H9 (cell line): Measurements from ENCODE around the gene FREY1. TPM values are rescaled to one million over a fixed set of nuclear protein-coding genes. Genes with fewer than 3 reads are reported as not detected.

Source experiments
- DNase-seq: peaks from one replicate; pipeline ENCODE4 v3.0.0-alpha.2; 2017
- H2AFZ ChIP-seq: one replicate; pipeline ENCODE4 v1.6.1; 2013; ENCODE audit warnings: mild to moderate bottlenecking, low read length, control low read depth, moderate library complexity
- H2AK5ac ChIP-seq: 2 replicates; pipeline ENCODE4 v1.6.1; 2013; ENCODE audit warnings: low read length, control low read depth, mixed read lengths; ENCODE audit not compliant: insufficient read length
- H2BK120ac ChIP-seq: one replicate; pipeline ENCODE4 v1.6.1; 2013; ENCODE audit warnings: low read depth, mild to moderate bottlenecking, low read length, control low read depth, inconsistent platforms; ENCODE audit not compliant: poor library complexity, severe bottlenecking
- H2BK12ac ChIP-seq: 2 replicates; pipeline ENCODE4 v1.6.1; 2013; ENCODE audit warnings: low read length, control low read depth, mixed read lengths, low read depth; ENCODE audit not compliant: insufficient read length
- H2BK15ac ChIP-seq: 2 replicates; pipeline ENCODE4 v1.6.1; 2013; ENCODE audit warnings: low read depth, low read length, control low read depth
- H2BK20ac ChIP-seq: one replicate; pipeline ENCODE4 v1.6.1; 2013; ENCODE audit warnings: low read depth, mild to moderate bottlenecking, low read length, control low read depth, inconsistent platforms; ENCODE audit not compliant: poor library complexity, severe bottlenecking
- H2BK5ac ChIP-seq: 2 replicates; pipeline ENCODE4 v1.6.1; 2013; ENCODE audit warnings: low read length, control low read depth, mixed read lengths; ENCODE audit not compliant: insufficient read length
- H3K14ac ChIP-seq: 2 replicates; pipeline ENCODE4 v1.6.1; 2013; ENCODE audit warnings: low read length, control low read depth; ENCODE audit not compliant: insufficient read depth
- H3K18ac ChIP-seq: 2 replicates; pipeline ENCODE4 v1.6.1; 2013; ENCODE audit warnings: low read depth, mild to moderate bottlenecking, mixed read lengths, low read length, control low read depth; ENCODE audit not compliant: insufficient read length
- H3K23ac ChIP-seq: 2 replicates; pipeline ENCODE4 v1.6.1; 2013; ENCODE audit warnings: low read length, control low read depth, mixed read lengths, low read depth; ENCODE audit not compliant: insufficient read length
- H3K23me2 ChIP-seq: 2 replicates; pipeline ENCODE4 v1.6.1; 2013; ENCODE audit warnings: low read depth, mild to moderate bottlenecking, mixed read lengths, low read length, control low read depth; ENCODE audit not compliant: insufficient read length, poor library complexity, severe bottlenecking
- H3K27ac ChIP-seq: 2 replicates; pipeline ENCODE4 v1.5.1; 2013; ENCODE audit warnings: low read length, control low read depth, mixed read lengths, low read depth; ENCODE audit not compliant: insufficient read length
- H3K27me3 ChIP-seq: 2 replicates; pipeline ENCODE4 v1.6.1; 2013; ENCODE audit warnings: low read length, control low read depth, inconsistent platforms; ENCODE audit not compliant: insufficient read depth
- H3K4ac ChIP-seq: 2 replicates; pipeline ENCODE4 v1.6.1; 2013; ENCODE audit warnings: low read depth, mild to moderate bottlenecking, control low read depth, inconsistent platforms, low read length, moderate library complexity
- H3K4me1 ChIP-seq: 2 replicates; pipeline ENCODE4 v1.6.1; 2013; ENCODE audit warnings: low read length, control low read depth, inconsistent platforms; ENCODE audit not compliant: insufficient read depth
- H3K4me2 ChIP-seq: 2 replicates; pipeline ENCODE4 v1.6.1; 2013; ENCODE audit warnings: low read length, control low read depth, mixed read lengths; ENCODE audit not compliant: insufficient read length, insufficient read depth
- H3K56ac ChIP-seq: 2 replicates; pipeline ENCODE4 v1.6.1; 2013; ENCODE audit warnings: low read depth, mild to moderate bottlenecking, mixed read lengths, low read length, control low read depth; ENCODE audit not compliant: insufficient read length
- H3K79me1 ChIP-seq: 2 replicates; pipeline ENCODE4 v1.6.1; 2013; ENCODE audit warnings: low read depth, mild to moderate bottlenecking, moderate library complexity, low read length, control low read depth, inconsistent platforms; ENCODE audit not compliant: insufficient read depth, poor library complexity, severe bottlenecking
- H3K79me2 ChIP-seq: 2 replicates; pipeline ENCODE4 v1.6.1; 2013; ENCODE audit warnings: low read length, control low read depth, inconsistent platforms; ENCODE audit not compliant: insufficient read depth
- H3K9ac ChIP-seq: 2 replicates; pipeline ENCODE4 v1.6.1; 2013; ENCODE audit warnings: low read length, control low read depth, mixed read lengths; ENCODE audit not compliant: insufficient read length; ENCODE audit errors: extremely low read depth
- H3K9me3 ChIP-seq: one replicate; pipeline ENCODE4 v1.6.1; 2013; ENCODE audit warnings: low read depth, low read length, inconsistent platforms; ENCODE audit not compliant: control insufficient read depth
- H3T11ph ChIP-seq: one replicate; pipeline ENCODE4 v1.6.1; 2013; ENCODE audit warnings: mild to moderate bottlenecking, low read length, control low read depth, inconsistent platforms
- H4K20me1 ChIP-seq: one replicate; pipeline ENCODE4 v1.6.1; 2013; ENCODE audit not compliant: control insufficient read depth, insufficient read length, insufficient read depth
- H4K5ac ChIP-seq: 2 replicates; pipeline ENCODE4 v1.6.1; 2013; ENCODE audit warnings: low read depth, mild to moderate bottlenecking, mixed read lengths, low read length, control low read depth; ENCODE audit not compliant: insufficient read length
- H4K8ac ChIP-seq: replicated peaks from 2 replicates; pipeline ENCODE4 v1.6.1; 2013; ENCODE audit warnings: low read length, control low read depth, mixed read lengths, low read depth; ENCODE audit not compliant: insufficient read length
- H4K91ac ChIP-seq: 2 replicates; pipeline ENCODE4 v1.6.1; 2013; ENCODE audit warnings: low read depth, mild to moderate bottlenecking, moderate library complexity, mixed read lengths, low read length, control low read depth; ENCODE audit not compliant: insufficient read length
- H3K27ac Mint-ChIP-seq, 3 experiments: 2 replicates in 2 of 3; 3 replicates in 1 of 3; pipeline ENCODE4 v1.8.0; 2020 to 2021; ENCODE audit warnings: mixed read lengths in 3 of 3, mild to moderate bottlenecking in 1 of 3, moderate library complexity in 1 of 3
- H3K27me3 Mint-ChIP-seq: 2 replicates; pipeline ENCODE4 v1.8.0; 2021; ENCODE audit warnings: low read depth, mild to moderate bottlenecking, moderate library complexity, mixed read lengths
- H3K36me3 Mint-ChIP-seq, 3 experiments: 2 replicates in 2 of 3; 3 replicates in 1 of 3; pipeline ENCODE4 v1.8.0; 2020 to 2021; ENCODE audit warnings: low read depth in 3 of 3, mixed read lengths in 3 of 3; ENCODE audit not compliant: insufficient read depth in 1 of 3
- H3K4me1 Mint-ChIP-seq, 2 experiments: 2 replicates each; pipeline ENCODE4 v1.8.0; 2020; ENCODE audit warnings: mixed read lengths in 2 of 2
- H3K4me3 Mint-ChIP-seq, 2 experiments: 2 replicates in 1 of 2; 3 replicates in 1 of 2; pipeline ENCODE4 v1.8.0; 2020 to 2021; ENCODE audit warnings: mild to moderate bottlenecking in 2 of 2, mixed read lengths in 2 of 2, moderate library complexity in 1 of 2
- H3K9me3 Mint-ChIP-seq, 2 experiments: 2 replicates in 1 of 2; 3 replicates in 1 of 2; pipeline ENCODE4 v1.8.0; 2020; ENCODE audit warnings: mild to moderate bottlenecking in 2 of 2, mixed read lengths in 2 of 2, moderate library complexity in 1 of 2
- CTCF ChIP-seq: fragments of 200-600 bp; sonication (generic); conservative IDR thresholded peaks from 3 replicates; pipeline ENCODE4 v1.8.0; 2021; ENCODE audit warnings: antibody characterized with exemption, mild to moderate bottlenecking
- WGBS: extraction: QIAGEN DNeasy Blood & Tissue Kit; methylation state at CpG from one replicate; pipeline ENCODE4 v1.1.7; 2013; ENCODE audit warnings: missing lambda C conversion rate, low lambda C conversion rate, mixed read lengths; ENCODE audit not compliant: insufficient read length; ENCODE audit errors: extremely low coverage; 5-methylcytosine and 5-hydroxymethylcytosine counted together
- total RNA-seq: library from RNA; stranded (reverse); gene quantifications from 2 replicates; pipeline ENCODE4 v1.2.1, GENCODE V29; 2021

Gene FREY1
- total RNA-seq, 1 experiment from 2014 or later = 2.1 TPM

GRCh38 chr11:45889555-45889954, 17.5 kb downstream of the FREY1 start:
- no peak overlapping the region for H3K27ac ChIP-seq
- H3K4ac ChIP-seq = no peak overlapping the region
- no peak overlapping the region for H2AFZ ChIP-seq
- no peak overlapping the region for H3K18ac ChIP-seq
- no peak overlapping the region for H3K23ac ChIP-seq
- peaks cover 2% of the 10 kb centered on the region; the same call in 1 of the 2 replicates for H3K4me1 ChIP-seq
- H3K79me1 ChIP-seq = no peaks in the 10 kb centered on the region
- peaks cover 26 to 34% of the 10 kb centered on the region in 2 experiments for H3K4me1 Mint-ChIP-seq
- no peak overlapping the region for H2BK120ac ChIP-seq
- H2AK5ac ChIP-seq = no peak overlapping the region
- H3K79me2 ChIP-seq = no peaks in the 10 kb centered on the region
- no peak overlapping the region for H3K14ac ChIP-seq
- no peak overlapping the region for H3K4me3 Mint-ChIP-seq
- H4K91ac ChIP-seq = no peak overlapping the region
- no peak overlapping the region for H3T11ph ChIP-seq
- no peaks in the 10 kb centered on the region for H3K27me3 ChIP-seq
- H4K20me1 ChIP-seq = no peaks in the 10 kb centered on the region
- H3K27ac Mint-ChIP-seq = no peak overlapping the region
- H3K36me3 Mint-ChIP-seq = peaks cover 0 to 7% (median 0%) of the 10 kb centered on the region in 3 experiments; a peak in 3 of 7 replicates
- no peak for TF ChIP-seq CTCF
- no peak overlapping the region for H2BK12ac ChIP-seq
- H3K23me2 ChIP-seq = no peaks in the 10 kb centered on the region
- H3K9me3 ChIP-seq = no peaks in the 10 kb centered on the region
- no peak overlapping the region for H2BK5ac ChIP-seq
- no peak overlapping the region for H3K4me2 ChIP-seq
- H3K27me3 Mint-ChIP-seq = peaks cover 6% of the 10 kb centered on the region
- H2BK20ac ChIP-seq = no peak overlapping the region
- H2BK15ac ChIP-seq = no peak overlapping the region
- no peak for DNase-seq
- H3K9me3 Mint-ChIP-seq = no peaks in the 10 kb centered on the region; a peak in 1 of 5 replicates
- no peak overlapping the region for H4K5ac ChIP-seq
- no peak overlapping the region for H3K9ac ChIP-seq
- no peak overlapping the region for H3K56ac ChIP-seq
- no CpG with 5 or more reads among the region's 8 CpGs for WGBS
- no peak overlapping the region for H4K8ac ChIP-seq
